PFSK-1 (cell line): ENCODE measurements around the gene PTCD1.

Experiments used
- POLR2AphosphoS5 ChIP-seq: IDR thresholded peaks from 2 replicates; pipeline ENCODE4 v1.6.1; 2012; ENCODE audit warnings: low read depth, mild to moderate bottlenecking, control low read depth, low read length, moderate library complexity
- REST ChIP-seq, 2 experiments: IDR thresholded peaks; 2 replicates each; pipeline versions ENCODE4 v1.6.1 to v1.8.0; 2011 to 2012; ENCODE audit warnings: low read depth in 2 of 2, low read length in 2 of 2, control low read depth in 1 of 2, inconsistent platforms in 1 of 2, mild to moderate bottlenecking in 1 of 2, moderate library complexity in 1 of 2; ENCODE audit not compliant: insufficient read depth in 1 of 2
- SIN3A ChIP-seq: IDR thresholded peaks from 2 replicates; pipeline ENCODE4 v1.6.1; 2012; ENCODE audit warnings: mild to moderate bottlenecking, low read length, moderate library complexity, borderline replicate concordance; ENCODE audit not compliant: insufficient read depth
- TAF1 ChIP-seq: IDR thresholded peaks from 2 replicates; pipeline ENCODE4 v1.6.1; 2012; ENCODE audit warnings: low read length, control low read depth, borderline replicate concordance; ENCODE audit not compliant: insufficient read depth

- no peak for TF ChIP-seq SIN3A
- no peak for TF ChIP-seq POLR2AphosphoS5
- no peak for TF ChIP-seq REST (IDR thresholded peaks at IDR 0.05; ENCODE audit: insufficient read depth in 1 of 2, low read depth in 2 of 2, low read length in 2 of 2)
- no peak for TF ChIP-seq TAF1
Measured at GRCh38 chr7:99386584-99387238, 51.9 kb downstream of the PTCD1 start.
